NCI-H460 (cell line): ENCODE measurements around the gene MCTP1. TPM values are rescaled to one million over a fixed set of nuclear protein-coding genes. Genes with fewer than 3 reads are reported as not detected.
"Not testable (repeated sequence)": the region's sequence is repeated elsewhere in the genome, so short reads cannot be mapped to it uniquely, and the experiment has no call there.

Experiments
- DNase-seq: peaks from one replicate; pipeline ENCODE4 v3.0.0-alpha.2; 2016; ENCODE audit warnings: low read depth; ENCODE audit errors: extremely low read depth
- total RNA-seq: library from RNA; depleted of rRNA; stranded (reverse); fragments of >200 nt; shearing (Covaris generic); gene quantifications from 2 replicates; pipeline ENCODE4 v1.2.3, GENCODE V29; 2014

MCTP1 gene
- total RNA-seq, 1 experiment from 2014 or later = 46.4 TPM

GRCh38 chr5:95194856-95195255, 90.0 kb downstream of the MCTP1 start:
- no peak for DNase-seq

- no peak for DNase-seq
These were observed 93.6 kb downstream of the MCTP1 start for GRCh38 chr5:95191330-95191729.

GRCh38 chr5:95184924-95185323, 100.0 kb downstream of the MCTP1 start:
- no peak for DNase-seq

GRCh38 chr5:95181644-95182043, 103.2 kb downstream of the MCTP1 start:
- DNase-seq = no peak

GRCh38 chr5:95178046-95178651, 106.7 kb downstream of the MCTP1 start:
- no peak for DNase-seq

- no peak for DNase-seq
These were observed 107.4 kb downstream of the MCTP1 start for GRCh38 chr5:95177456-95177855.

- DNase-seq = no peak
These were observed 109.8 kb downstream of the MCTP1 start for GRCh38 chr5:95175106-95175505.

GRCh38 chr5:95172659-95173058, 112.2 kb downstream of the MCTP1 start:
- no peak for DNase-seq

- no peak for DNase-seq
These were observed 120.0 kb downstream of the MCTP1 start for GRCh38 chr5:95164861-95165260.

GRCh38 chr5:95163079-95163478, 121.8 kb downstream of the MCTP1 start:
- DNase-seq = no peak

- DNase-seq = no peak
These were observed 122.5 kb downstream of the MCTP1 start for GRCh38 chr5:95162231-95162992.

GRCh38 chr5:95159603-95160002, 125.3 kb downstream of the MCTP1 start:
- no peak for DNase-seq

- no peak for DNase-seq
These were observed 129.0 kb downstream of the MCTP1 start for GRCh38 chr5:95155888-95156287.

- no peak for DNase-seq
These were observed 131.4 kb downstream of the MCTP1 start for GRCh38 chr5:95153511-95153910.

GRCh38 chr5:95152535-95152934, 132.4 kb downstream of the MCTP1 start:
- no peak for DNase-seq

- no peak for DNase-seq
These were observed 132.8 kb downstream of the MCTP1 start for GRCh38 chr5:95152131-95152530.

GRCh38 chr5:95151694-95152093, 133.2 kb downstream of the MCTP1 start:
- DNase-seq = no peak

GRCh38 chr5:95149387-95149786, 135.5 kb downstream of the MCTP1 start:
- DNase-seq = no peak

GRCh38 chr5:95148453-95148852, 136.4 kb downstream of the MCTP1 start:
- no peak for DNase-seq

- not testable (repeated sequence) for DNase-seq
These were observed 141.0 kb downstream of the MCTP1 start for GRCh38 chr5:95143858-95144257.

GRCh38 chr5:95142145-95142544, 142.7 kb downstream of the MCTP1 start:
- no peak for DNase-seq

- no peak for DNase-seq
These were observed 143.8 kb downstream of the MCTP1 start for GRCh38 chr5:95141141-95141540.
